ENCODE data around the gene ORM2. TPM values are rescaled to one million over a fixed set of nuclear protein-coding genes. Genes with fewer than 3 reads are reported as not detected.

The ORM2 gene
- total RNA-seq, 1 donor from 2014 or later, result not detected

DNA sequence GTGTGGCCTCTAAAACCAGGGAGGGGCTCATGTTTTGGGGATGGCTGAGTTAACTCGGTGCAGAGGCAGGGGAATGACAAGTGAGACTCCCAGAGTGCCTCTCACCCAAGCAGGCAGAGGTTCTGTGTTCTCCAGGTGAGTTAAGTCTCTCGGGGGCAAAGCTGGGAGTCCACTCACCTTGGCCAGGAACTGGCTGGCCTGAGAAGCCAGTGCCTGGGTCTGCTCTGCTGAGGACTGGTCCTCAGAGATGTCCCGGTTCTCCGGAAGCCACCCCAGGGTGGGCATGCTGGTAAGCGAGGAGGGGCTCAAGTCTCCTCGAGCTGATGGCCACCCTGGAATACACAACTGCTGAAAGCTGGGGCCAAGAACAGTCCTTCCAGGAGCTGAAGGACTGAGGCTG is 37.7 kb downstream of the ORM2 start:
- Mint-ChIP-seq H3K4me3 (peak overlapping the region; percentile 27), H3K27ac (no peak overlapping the region), H3K4me1 (peaks cover 23% of the 10 kb centered on the region), H3K36me3 (peaks cover 7% of the 10 kb centered on the region), H3K27me3 (ENCODE audit: insufficient read depth, low read depth) (peaks cover 5% of the 10 kb centered on the region), H3K9me3 (no peaks in the 10 kb centered on the region)
- Histone ChIP-seq H3K79me2 (ENCODE audit: low read depth) (no peaks in the 10 kb centered on the region), H3K27me3 (no peaks in the 10 kb centered on the region), H3K4me3 (no peak overlapping the region), H3K36me3 (no peaks in the 10 kb centered on the region), H4K20me1 (ENCODE audit: low read depth) (no peaks in the 10 kb centered on the region), H3K27ac (no peak overlapping the region), H3F3A (ENCODE audit: low read depth) (no peaks in the 10 kb centered on the region), H3K4me2 (no peak overlapping the region), H3K9me3 (ENCODE audit: low read depth) (no peaks in the 10 kb centered on the region), H3K4me1 (peaks cover 15% of the 10 kb centered on the region), H2AFZ (replicated peaks) (no peak overlapping the region), H3K9ac (no peak overlapping the region)
- TF ChIP-seq EZH2 (IDR thresholded peaks at IDR 0.05) (no peak), EZH2phosphoT487 (IDR thresholded peaks at IDR 0.05) (no peak)
- TF ChIP-seq, protein P1, sequence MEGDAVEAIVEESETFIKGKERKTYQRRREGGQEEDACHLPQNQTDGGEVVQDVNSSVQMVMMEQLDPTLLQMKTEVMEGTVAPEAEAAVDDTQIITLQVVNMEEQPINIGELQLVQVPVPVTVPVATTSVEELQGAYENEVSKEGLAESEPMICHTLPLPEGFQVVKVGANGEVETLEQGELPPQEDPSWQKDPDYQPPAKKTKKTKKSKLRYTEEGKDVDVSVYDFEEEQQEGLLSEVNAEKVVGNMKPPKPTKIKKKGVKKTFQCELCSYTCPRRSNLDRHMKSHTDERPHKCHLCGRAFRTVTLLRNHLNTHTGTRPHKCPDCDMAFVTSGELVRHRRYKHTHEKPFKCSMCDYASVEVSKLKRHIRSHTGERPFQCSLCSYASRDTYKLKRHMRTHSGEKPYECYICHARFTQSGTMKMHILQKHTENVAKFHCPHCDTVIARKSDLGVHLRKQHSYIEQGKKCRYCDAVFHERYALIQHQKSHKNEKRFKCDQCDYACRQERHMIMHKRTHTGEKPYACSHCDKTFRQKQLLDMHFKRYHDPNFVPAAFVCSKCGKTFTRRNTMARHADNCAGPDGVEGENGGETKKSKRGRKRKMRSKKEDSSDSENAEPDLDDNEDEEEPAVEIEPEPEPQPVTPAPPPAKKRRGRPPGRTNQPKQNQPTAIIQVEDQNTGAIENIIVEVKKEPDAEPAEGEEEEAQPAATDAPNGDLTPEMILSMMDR (IDR thresholded peaks at IDR 0.05), result no peak
- DNase-seq (ENCODE audit: low spot score), result no peak

DNA sequence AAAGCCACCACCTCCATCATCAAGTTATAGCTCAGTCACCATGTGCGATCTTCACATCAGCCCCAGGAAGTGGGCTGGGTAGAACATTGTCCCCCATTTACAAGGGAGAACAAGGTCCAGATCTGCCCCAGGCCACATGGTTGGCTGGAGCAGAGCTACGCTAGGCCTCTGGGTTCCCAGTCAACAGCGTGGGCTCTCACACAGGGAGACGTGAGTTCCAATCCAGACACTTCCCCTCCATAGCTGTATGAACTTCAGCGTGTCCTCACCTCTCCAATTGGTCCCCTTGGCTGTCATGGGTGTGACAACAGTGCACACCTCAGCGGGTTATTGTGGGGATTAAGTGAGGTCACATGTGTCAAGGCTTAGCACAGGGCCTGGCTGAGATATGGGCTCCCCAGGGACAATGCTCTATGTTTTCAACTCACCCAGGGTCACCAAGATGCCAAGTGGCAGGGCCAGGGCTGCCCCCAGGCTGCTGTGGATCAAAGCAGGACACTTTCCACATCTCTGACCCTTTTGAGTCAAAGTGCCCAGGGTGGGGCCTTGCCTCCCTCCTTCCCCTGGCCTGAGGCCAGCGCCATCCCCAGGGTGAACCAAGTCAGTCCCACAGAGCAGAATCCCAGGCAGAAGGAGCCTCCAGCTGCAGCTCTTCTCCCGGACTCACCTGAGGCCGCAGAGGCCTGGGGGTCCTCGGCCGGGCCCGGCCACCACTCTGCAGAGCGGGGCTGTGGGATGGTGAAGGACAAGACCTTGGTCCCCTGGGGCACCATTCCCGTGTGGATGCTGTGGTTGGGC is 38.3 kb downstream of the ORM2 start:
- no peak overlapping the region for H2AFZ ChIP-seq (replicated peaks)
- H3K27me3 ChIP-seq, result no peaks in the 10 kb centered on the region
- Mint-ChIP-seq H3K36me3 (peaks cover 7% of the 10 kb centered on the region), H3K4me1 (peaks cover 23% of the 10 kb centered on the region), H3K4me3 (no peak overlapping the region), H3K27me3 (ENCODE audit: insufficient read depth, low read depth) (peaks cover 5% of the 10 kb centered on the region), H3K27ac (no peak overlapping the region), H3K9me3 (no peaks in the 10 kb centered on the region)
- peaks cover 15% of the 10 kb centered on the region for H3K4me1 ChIP-seq
- H3K9me3 ChIP-seq (ENCODE audit: low read depth), result no peaks in the 10 kb centered on the region
- H4K20me1 ChIP-seq (ENCODE audit: low read depth), result no peaks in the 10 kb centered on the region
- no peak overlapping the region for H3K27ac ChIP-seq
- TF ChIP-seq EZH2phosphoT487 (IDR thresholded peaks at IDR 0.05) (no peak), EZH2 (IDR thresholded peaks at IDR 0.05) (no peak)
- TF ChIP-seq, protein P1 (IDR thresholded peaks at IDR 0.05), result no peak
- H3K4me3 ChIP-seq, result no peak overlapping the region
- H3K79me2 ChIP-seq (ENCODE audit: low read depth), result no peaks in the 10 kb centered on the region
- H3K4me2 ChIP-seq, result no peak overlapping the region
- DNase-seq (ENCODE audit: low spot score), result no peak
- H3F3A ChIP-seq (ENCODE audit: low read depth), result no peaks in the 10 kb centered on the region
- H3K9ac ChIP-seq, result no peak overlapping the region
- H3K36me3 ChIP-seq, result no peaks in the 10 kb centered on the region

DNA sequence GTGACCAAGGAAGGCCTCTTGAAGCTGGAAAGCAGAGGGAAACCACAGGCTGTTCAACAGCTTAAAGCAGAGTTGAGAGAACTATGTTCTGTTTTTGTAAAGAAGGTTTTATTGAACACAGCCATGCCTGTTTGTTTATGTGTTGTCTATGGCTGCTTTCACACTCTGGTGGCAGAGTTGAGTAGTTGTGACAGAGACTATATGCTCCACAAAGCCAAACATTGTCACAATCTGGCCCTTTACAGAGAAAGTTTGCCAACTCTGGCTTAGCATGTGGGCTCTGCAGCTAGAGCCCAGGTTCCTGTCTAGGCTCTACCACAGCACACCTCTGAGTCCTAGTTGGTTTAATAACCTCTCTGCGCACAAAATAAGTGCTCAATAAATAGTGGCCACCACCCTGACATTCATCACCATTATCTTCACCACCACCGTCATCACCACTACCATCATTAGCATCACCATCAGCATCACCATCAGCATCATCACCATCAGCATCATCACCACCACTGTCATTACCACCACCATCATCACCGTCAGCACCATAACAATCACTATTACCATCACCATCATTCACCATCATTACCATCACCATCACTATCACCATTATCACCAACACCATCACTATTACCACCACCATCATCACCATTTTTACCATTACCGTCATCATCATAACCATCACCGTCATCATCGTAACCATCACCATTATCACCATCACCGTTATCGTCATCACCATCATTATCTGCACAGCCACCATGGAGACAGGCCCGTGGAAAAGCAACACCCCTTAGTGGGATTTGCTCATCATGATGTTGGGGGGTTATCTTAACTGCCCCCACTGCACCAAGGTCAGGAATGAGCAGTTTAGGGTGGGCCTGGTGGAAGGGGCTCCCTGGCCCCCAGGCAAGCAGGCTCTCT is 39.8 kb downstream of the ORM2 start:
- Histone ChIP-seq H3K27ac (no peak overlapping the region), H3K4me2 (peak overlapping the region; percentile 64), H3F3A (ENCODE audit: low read depth) (no peaks in the 10 kb centered on the region), H4K20me1 (ENCODE audit: low read depth) (no peaks in the 10 kb centered on the region), H3K79me2 (ENCODE audit: low read depth) (no peaks in the 10 kb centered on the region), H3K27me3 (no peaks in the 10 kb centered on the region), H3K4me3 (no peak overlapping the region), H3K9me3 (ENCODE audit: low read depth) (no peaks in the 10 kb centered on the region), H3K4me1 (peaks cover 15% of the 10 kb centered on the region), H3K9ac (no peak overlapping the region), H3K36me3 (no peaks in the 10 kb centered on the region), H2AFZ (replicated peaks) (no peak overlapping the region)
- Mint-ChIP-seq H3K4me1 (peaks cover 23% of the 10 kb centered on the region), H3K9me3 (no peaks in the 10 kb centered on the region), H3K27me3 (ENCODE audit: insufficient read depth, low read depth) (peaks cover 2% of the 10 kb centered on the region), H3K4me3 (no peak overlapping the region), H3K27ac (peak overlapping the region; percentile 27), H3K36me3 (peaks cover 2% of the 10 kb centered on the region)
- DNase-seq (ENCODE audit: low spot score), result no peak
- TF ChIP-seq EZH2phosphoT487 (IDR thresholded peaks at IDR 0.05), result no peak
- TF ChIP-seq, protein P1 (IDR thresholded peaks at IDR 0.05), result no peak
- TF ChIP-seq EZH2 (IDR thresholded peaks at IDR 0.05), result no peak

Data from neural progenitor cell (in vitro differentiated cells).